GM19463 (cell line): ENCODE data around the gene ZSCAN31.
A peak's percentile ranks its signal among the peaks of the same experiment; 100 is the strongest.
"Not testable (repeated sequence)": the region's sequence is repeated elsewhere in the genome, so short reads cannot be mapped to it uniquely, and the experiment has no call there.

Experiments used
- ATAC-seq: cut with Tn5 transposase; IDR thresholded peaks from one replicate; pipeline ENCODE4 v1.9.1; 2021; ENCODE audit warnings: mild to moderate bottlenecking, moderate library complexity; ENCODE audit not compliant: unreplicated experiment

The ZSCAN31 gene

GRCh38 chr6:28323813-28324424, 12.0 kb downstream of the ZSCAN31 start:
- no peak for ATAC-seq

DNA sequence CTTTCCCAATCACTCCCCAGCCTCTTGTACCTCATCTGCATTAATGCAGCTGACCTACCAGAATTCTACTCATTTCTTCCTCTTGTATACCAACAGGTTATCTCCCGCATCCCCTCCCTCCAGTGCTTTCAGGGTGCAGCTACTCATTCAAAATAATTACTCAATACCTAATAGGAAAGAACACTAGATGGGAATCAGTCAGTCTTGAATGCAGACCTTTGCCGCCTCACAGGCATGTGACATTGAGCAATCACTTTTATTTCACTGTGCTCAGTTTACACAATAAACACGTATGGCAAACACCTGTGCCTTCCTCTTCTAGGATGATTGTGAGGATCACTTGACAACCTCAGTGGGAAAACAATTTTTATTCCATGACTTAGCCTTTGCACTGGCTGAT, 13.3 kb downstream of the ZSCAN31 start:
- ATAC-seq: no peak

DNA sequence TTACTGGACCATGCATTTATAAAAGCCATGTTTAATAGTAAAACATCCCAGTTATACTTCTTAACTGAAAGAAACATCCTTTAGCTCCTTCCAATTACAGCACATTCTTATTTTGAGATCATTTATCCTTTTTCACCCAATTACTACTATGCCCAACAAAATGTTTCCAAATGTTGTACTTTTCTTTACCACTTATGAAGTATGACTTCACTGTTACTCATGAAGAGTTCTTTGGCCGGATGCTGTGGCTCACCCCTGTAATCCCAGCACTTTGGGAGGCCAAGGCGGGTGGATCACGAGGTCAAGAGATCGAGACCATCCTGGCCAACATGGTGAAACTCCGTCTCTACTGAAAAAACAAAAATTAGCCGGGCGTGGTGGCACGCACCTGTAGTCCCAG, 18.1 kb downstream of the ZSCAN31 start:
- not testable (repeated sequence) for ATAC-seq

GRCh38 chr6:28315628-28316027, 20.3 kb downstream of the ZSCAN31 start:
- ATAC-seq: no peak

- ATAC-seq: no peak
These were observed 23.0 kb downstream of the ZSCAN31 start for GRCh38 chr6:28312939-28313338.

- ATAC-seq: no peak
These were observed 24.7 kb downstream of the ZSCAN31 start for GRCh38 chr6:28311139-28311823.

DNA sequence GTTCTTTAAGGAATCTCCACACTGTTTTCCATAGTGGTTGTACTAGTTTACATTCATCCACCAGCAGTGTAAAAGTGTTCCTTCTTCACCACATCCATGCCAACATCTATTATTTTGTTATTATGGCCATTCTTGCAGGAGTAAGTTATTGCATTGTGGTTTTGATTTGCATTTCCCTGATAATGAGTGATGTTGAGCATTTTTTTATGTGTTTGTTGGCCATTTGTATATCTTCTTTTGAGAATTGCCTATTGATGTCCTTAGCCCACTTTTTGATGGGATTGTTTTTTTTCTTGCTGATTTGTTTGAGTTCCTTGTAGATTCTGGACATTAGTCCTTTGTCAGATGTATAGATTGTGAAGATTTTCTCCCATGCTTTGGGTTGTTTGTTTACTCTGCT, 29.6 kb downstream of the ZSCAN31 start:
- not testable (repeated sequence) for ATAC-seq

DNA sequence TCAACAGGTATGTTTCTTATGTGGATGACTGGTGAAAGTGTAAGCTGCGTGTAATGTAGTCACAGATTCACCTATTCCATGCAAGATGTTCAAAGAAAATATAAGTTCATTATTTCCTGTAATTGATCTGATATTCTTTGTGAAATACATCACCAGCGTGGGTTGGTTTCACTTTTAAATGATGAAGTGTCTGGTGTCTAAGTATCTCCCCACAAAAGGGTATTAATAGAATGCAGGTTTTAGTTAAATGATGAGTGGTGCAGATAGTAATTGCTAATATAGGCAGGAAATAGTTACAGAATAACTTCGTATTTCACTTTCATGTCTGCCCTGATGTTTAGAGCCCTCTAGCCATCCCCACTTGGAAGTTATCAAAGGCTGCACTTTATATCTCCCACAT, 32.4 kb downstream of the ZSCAN31 start:
- peak; percentile 89 for ATAC-seq

DNA sequence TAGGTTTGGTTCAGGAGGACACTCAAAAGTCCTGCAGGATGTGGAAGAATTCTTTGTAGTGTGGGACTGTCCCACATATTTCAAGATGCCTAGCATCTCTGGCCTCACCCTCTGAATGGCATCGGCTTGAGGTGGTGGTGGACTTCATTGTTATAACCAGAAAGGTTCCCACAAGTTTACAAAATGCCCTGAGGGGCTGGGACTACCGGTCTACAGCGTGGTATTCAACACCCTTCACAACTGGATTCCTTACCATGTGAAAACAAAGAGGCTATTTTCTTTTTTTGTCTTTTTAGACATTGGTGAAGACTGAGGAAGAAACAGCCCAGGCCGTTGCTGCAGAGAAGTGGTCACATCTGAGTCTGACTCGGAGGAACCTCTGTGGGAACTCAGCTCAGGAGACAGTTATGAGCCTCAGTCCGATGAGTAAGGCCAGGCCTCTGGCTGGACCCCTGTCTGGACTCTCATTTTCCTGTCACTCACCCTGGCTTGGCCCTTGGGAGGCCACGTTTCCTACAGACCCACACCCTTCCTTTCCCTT, 39.4 kb downstream of the ZSCAN31 start:
- ATAC-seq: no peak

GRCh38 chr6:28295326-28295725, 40.6 kb downstream of the ZSCAN31 start:
- no peak for ATAC-seq

- no peak for ATAC-seq
These were observed 44.4 kb downstream of the ZSCAN31 start for GRCh38 chr6:28291573-28291972.

DNA sequence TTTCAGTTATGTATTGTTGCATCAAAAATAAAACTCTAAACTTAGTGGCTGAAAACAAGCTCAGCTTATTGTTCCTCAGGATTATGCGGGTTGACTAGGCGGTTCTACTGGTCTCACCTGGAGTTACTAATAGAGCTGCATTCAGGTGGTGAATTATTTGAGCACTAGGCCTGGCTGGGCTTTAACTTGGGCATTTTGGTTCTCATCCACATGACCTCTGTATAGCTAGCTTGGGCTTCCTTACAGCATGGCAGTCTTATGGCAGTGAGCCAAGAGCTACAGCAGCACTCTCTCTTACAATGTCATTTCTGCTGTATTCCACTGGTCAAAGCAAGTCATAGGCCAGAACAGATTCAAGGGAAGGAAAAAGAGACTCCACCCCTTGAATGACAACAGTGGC, 53.0 kb downstream of the ZSCAN31 start:
- no peak for ATAC-seq

- peak; percentile 92 for ATAC-seq
These were observed 54.5 kb downstream of the ZSCAN31 start, which contains the start of gene PGBD1 for GRCh38 chr6:28281288-28282064. PGBD1 (plus strand) TSS chr6:28281572; CDS start chr6:28283814, 2,242 bp downstream.

DNA sequence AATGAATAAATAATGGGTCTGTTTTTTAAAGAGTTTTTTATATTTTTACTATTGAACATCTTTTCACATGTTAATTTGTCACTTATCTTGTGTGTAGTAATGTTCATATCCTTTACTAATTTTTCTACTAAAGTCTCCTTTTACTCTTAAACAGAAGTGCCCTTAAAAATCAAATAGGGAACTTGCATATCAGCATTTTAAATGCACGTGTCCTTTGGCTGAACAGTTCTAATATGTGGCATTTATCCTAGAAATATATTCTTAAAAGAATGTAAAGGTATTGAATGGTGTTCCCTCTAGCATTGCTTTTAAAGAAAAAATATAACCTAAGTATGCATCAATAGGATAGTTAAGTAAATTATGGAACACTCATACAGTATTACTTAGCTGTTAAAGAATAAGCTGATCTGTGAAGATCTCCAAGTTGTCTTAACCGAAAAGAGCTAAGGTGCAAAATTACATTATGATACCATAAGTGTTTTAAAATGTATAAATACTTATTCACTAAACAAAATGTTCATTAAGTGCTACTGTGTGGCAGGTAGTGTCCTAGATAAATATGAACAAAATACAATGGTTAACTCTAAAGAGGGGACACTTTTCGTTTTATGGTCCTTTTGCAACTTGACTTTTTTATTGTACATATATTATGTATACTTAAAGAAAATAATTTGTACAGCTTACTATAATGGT, 55.2 kb downstream of the ZSCAN31 start:
- ATAC-seq: no peak

- no peak for ATAC-seq
These were observed 58.2 kb downstream of the ZSCAN31 start for GRCh38 chr6:28277746-28278145.

- ATAC-seq: no peak
These were observed 61.1 kb downstream of the ZSCAN31 start for GRCh38 chr6:28274888-28275287.
